Natural killer cell (primary cell): ENCODE results near the gene LRRC56. TPM values are rescaled to one million over a fixed set of nuclear protein-coding genes. Genes with fewer than 3 reads are reported as not detected.

ENCODE experiments used
- ATAC-seq, 3 donors: fragments of 150-1000 bp in 2 of 3; fragments of 200-7000 bp in 1 of 3; cut with Tn5 transposase; 1 replicate in 1 of 3; 2 replicates in 2 of 3; pipeline ENCODE4 v1.10.0; 2021; ENCODE audit warnings: mild to moderate bottlenecking in 2 of 3, moderate library complexity in 2 of 3
- DNase-seq, 2 donors: peaks; one replicate each; pipeline versions ENCODE4 v3.0.0 to v3.0.0-alpha.2; 2013 to 2021; ENCODE audit warnings: mixed read lengths in 1 of 2
- H3K27ac ChIP-seq: one replicate; pipeline ENCODE4 v1.5.1; 2013; ENCODE audit warnings: mild to moderate bottlenecking, low read length
- H3K27me3 ChIP-seq: one replicate; pipeline ENCODE4 v1.6.1; 2013; ENCODE audit warnings: low read length; ENCODE audit not compliant: control insufficient read depth, insufficient read depth
- H3K36me3 ChIP-seq: one replicate; pipeline ENCODE4 v1.6.1; 2013; ENCODE audit warnings: low read length; ENCODE audit not compliant: control insufficient read depth, insufficient read depth
- H3K4me1 ChIP-seq: one replicate; pipeline ENCODE4 v1.6.1; 2013; ENCODE audit warnings: low read length; ENCODE audit not compliant: control insufficient read depth, insufficient read depth
- H3K4me3 ChIP-seq: one replicate; pipeline ENCODE4 v1.5.1; 2013; ENCODE audit warnings: low read length
- H3K9me3 ChIP-seq: one replicate; pipeline ENCODE4 v1.6.1; 2013; ENCODE audit warnings: low read length; ENCODE audit not compliant: control insufficient read depth, insufficient read depth
- H3K27ac Mint-ChIP-seq, 2 donors: one replicate each; pipeline ENCODE4 v1.8.0; 2022; ENCODE audit warnings: mild to moderate bottlenecking in 2 of 2, mixed read lengths in 2 of 2, moderate library complexity in 1 of 2
- H3K27me3 Mint-ChIP-seq, 2 donors: one replicate each; pipeline ENCODE4 v1.8.0; 2022; ENCODE audit warnings: low read depth in 2 of 2, mixed read lengths in 2 of 2
- H3K36me3 Mint-ChIP-seq: one replicate; pipeline ENCODE4 v1.8.0; 2022; ENCODE audit warnings: mixed read lengths
- H3K4me1 Mint-ChIP-seq, 2 donors: one replicate each; pipeline ENCODE4 v1.8.0; 2022; ENCODE audit warnings: mixed read lengths in 2 of 2
- H3K4me3 Mint-ChIP-seq: one replicate; pipeline ENCODE4 v1.8.0; 2022; ENCODE audit warnings: mild to moderate bottlenecking, moderate library complexity, mixed read lengths
- H3K9me3 Mint-ChIP-seq, 2 donors: one replicate each; pipeline ENCODE4 v1.8.0; 2022; ENCODE audit warnings: mixed read lengths in 2 of 2
- WGBS: methylation state at CpG from one replicate; pipeline ENCODE4 v1.1.7; 2013; ENCODE audit warnings: missing lambda C conversion rate; ENCODE audit not compliant: insufficient coverage; 5-methylcytosine and 5-hydroxymethylcytosine counted together
- intact Hi-C: fragments of 100-400 bp; cut with micrococcal nuclease; formaldehyde crosslinking; loops from one replicate; pipeline ENCODE4 v1.14.2; 2022
- total RNA-seq, 4 donors: library from RNA; stranded (reverse); fragments of 120-200 nt in 1 of 4; gene quantifications; one replicate each; pipeline versions ENCODE4 v1.2.3 to v1.2.4, GENCODE V29; 2013 to 2022
- TF ChIP-seq, protein P1 (sequence below): fragments of 200-600 bp; IDR thresholded peaks from one replicate; pipeline ENCODE4 v1.8.0; 2022; ENCODE audit warnings: antibody characterized with exemption

LRRC56 gene
- total RNA-seq, 3 donors from 2014 or later (not counting 1 experiment from before 2014, with no cell fraction given), result 1.5 to 2.4 (median 2.2) TPM

DNA sequence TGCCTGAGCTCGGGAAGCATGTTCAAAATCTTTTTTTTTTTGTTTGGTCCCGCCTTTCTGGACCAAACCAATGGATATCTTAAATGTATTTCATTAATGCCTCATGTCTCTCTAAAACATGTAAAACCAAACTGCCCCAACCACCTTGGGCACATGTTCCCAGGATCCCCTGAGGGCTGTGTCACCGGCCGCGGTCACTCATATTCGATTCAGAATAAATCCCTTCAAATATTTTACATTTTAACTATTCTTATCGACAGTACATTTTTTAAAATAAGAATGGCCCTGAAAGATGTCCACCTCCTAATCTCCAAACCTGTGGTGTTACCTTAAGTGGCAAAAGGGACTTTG is 32.4 kb upstream of the LRRC56 start:
- TF ChIP-seq, protein P1, sequence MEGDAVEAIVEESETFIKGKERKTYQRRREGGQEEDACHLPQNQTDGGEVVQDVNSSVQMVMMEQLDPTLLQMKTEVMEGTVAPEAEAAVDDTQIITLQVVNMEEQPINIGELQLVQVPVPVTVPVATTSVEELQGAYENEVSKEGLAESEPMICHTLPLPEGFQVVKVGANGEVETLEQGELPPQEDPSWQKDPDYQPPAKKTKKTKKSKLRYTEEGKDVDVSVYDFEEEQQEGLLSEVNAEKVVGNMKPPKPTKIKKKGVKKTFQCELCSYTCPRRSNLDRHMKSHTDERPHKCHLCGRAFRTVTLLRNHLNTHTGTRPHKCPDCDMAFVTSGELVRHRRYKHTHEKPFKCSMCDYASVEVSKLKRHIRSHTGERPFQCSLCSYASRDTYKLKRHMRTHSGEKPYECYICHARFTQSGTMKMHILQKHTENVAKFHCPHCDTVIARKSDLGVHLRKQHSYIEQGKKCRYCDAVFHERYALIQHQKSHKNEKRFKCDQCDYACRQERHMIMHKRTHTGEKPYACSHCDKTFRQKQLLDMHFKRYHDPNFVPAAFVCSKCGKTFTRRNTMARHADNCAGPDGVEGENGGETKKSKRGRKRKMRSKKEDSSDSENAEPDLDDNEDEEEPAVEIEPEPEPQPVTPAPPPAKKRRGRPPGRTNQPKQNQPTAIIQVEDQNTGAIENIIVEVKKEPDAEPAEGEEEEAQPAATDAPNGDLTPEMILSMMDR, result no peak
- Histone ChIP-seq H3K27me3 (no peaks in the 10 kb centered on the region), H3K4me1 (peaks cover 52% of the 10 kb centered on the region), H3K27ac (no peak overlapping the region), H3K9me3 (no peaks in the 10 kb centered on the region), H3K4me3 (no peak overlapping the region), H3K36me3 (peaks cover 15% of the 10 kb centered on the region)
- ATAC-seq (no peak), DNase-seq (no peak)
- Mint-ChIP-seq H3K9me3 (no peaks in the 10 kb centered on the region), H3K36me3 (no peaks in the 10 kb centered on the region), H3K27ac (peak overlapping the region; percentile 83 to 97), H3K27me3 (no peaks in the 10 kb centered on the region), H3K4me1 (peaks cover 8 to 18% of the 10 kb centered on the region in 2 donors), H3K4me3 (peak overlapping the region; percentile 25)
- WGBS, result 89% methylated on average over 7 of the region's 7 CpGs
- intact Hi-C loops, result loop anchor here (5.0 kb wide), 1 partner anchor 98 kb away; no protein-coding TSS in a partner anchor

DNA sequence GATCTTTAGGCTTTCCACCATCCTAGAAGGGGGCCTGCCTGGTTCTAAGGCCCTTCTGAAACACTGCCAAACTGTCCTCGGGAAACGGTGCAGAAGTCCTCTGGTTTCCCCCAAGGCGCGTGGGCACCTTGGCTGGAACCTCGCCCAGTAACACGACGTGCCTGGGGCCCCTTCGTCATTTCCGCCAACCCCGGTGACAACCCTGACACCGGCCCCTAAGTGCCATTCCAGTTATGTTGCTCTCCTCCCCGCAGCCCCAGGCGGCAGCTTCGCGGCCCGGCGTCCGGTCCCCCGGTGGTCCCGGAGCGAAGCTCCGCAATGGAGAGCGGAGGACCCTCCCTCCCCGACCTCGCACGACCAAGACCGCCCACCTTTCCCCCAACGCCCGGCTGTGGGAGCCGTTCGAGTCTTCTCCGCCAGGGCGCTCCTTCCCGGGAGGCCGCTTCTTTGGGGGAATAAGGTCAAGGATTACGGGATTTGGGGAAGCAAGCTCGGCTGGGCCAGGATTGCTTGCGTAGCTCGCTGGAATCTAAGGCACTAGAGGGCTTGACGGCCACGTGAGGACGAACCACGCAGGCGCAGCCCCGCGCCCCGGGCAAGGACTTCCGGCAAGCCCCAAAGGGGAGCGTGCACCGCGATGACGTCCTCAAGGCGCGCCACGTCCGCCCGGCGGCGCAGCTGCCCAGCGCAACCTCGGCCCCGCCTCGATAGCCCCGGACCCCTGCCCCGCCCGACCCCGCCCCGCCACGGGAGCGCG is 30.9 kb upstream of the LRRC56 start:
- Mint-ChIP-seq H3K4me3 (peak overlapping the region; percentile 97), H3K27me3 (no peaks in the 10 kb centered on the region), H3K4me1 (peaks cover 8 to 18% of the 10 kb centered on the region in 2 donors), H3K27ac (peak overlapping the region; percentile 97 to 99), H3K36me3 (no peaks in the 10 kb centered on the region), H3K9me3 (no peaks in the 10 kb centered on the region)
- peaks cover 52% of the 10 kb centered on the region for H3K4me1 ChIP-seq
- under 1% methylated on average over 71 of the region's 71 CpGs for WGBS
- peaks cover 8% of the 10 kb centered on the region for H3K36me3 ChIP-seq
- ATAC-seq (peak; percentile 71 to 87 (median 75)), DNase-seq (peak; percentile 97 to 99)
- no peaks in the 10 kb centered on the region for H3K9me3 ChIP-seq
- H3K4me3 ChIP-seq, result peak overlapping the region; percentile 98
- H3K27ac ChIP-seq, result peak overlapping the region; percentile 100
- TF ChIP-seq, protein P1, result no peak
- no peaks in the 10 kb centered on the region for H3K27me3 ChIP-seq
- intact Hi-C loops, result loop anchor here (1.0 to 5.0 kb wide), 4 partner anchors 12 to 238 kb away; partner anchors contain the start of gene PTDSS2

DNA sequence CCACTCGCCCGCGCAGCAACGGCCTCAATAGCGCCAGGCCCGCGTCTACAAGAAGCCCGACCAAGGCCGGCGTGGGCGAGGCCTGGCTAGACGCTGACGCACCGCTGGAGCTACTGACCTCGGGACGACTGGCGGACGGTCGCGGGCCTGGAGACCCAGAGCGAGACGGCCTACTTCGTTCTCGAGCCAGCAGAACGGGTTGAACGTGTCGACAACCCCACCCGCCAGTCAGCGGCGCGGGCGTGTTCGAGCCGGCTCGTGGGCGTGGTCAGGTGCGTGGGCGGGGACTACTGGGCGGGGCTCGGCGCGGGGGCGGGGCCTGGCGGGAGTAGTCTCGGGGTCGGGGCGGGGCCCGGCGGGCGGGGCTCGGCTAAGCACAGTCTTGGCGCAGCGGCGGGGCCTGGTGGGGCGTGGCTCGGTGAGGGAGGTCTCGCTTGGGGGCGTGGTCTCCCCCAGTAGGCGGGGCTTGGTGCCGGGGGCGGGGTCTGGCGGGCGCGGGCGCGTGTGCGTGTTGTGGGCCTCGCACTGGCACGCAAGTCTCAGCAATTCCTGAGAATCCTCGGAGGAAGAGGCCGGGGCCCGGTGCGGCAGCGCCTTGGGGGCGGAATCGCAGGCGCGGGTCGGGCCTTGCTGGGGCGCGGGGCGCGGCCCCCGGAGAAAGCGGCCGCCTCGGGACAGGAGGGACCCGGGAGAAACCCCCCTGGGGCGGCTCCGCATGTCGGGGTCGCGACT is 30.2 kb upstream of the LRRC56 start, which contains the start of gene RNH1:
RNH1 (minus strand) TSS at position 248 of the 732 bp plus-strand sequence. CDS start 5,080 bp downstream, outside the sequence.
- ATAC-seq (peak; percentile 81 to 93 (median 83)), DNase-seq (peak; percentile 97)
- Histone ChIP-seq H3K36me3 (peaks cover 6% of the 10 kb centered on the region), H3K27ac (peak within 1 kb of the TSS; percentile 100), H3K4me1 (peaks cover 48% of the 10 kb centered on the region), H3K4me3 (peak within 1 kb of the TSS; percentile 98), H3K9me3 (no peaks in the 10 kb centered on the region), H3K27me3 (no peaks in the 10 kb centered on the region)
- TF ChIP-seq, protein P1, result no peak
- Mint-ChIP-seq H3K27ac (peak within 1 kb of the TSS; percentile 97 to 99), H3K4me1 (peaks cover 8 to 18% of the 10 kb centered on the region in 2 donors), H3K9me3 (no peaks in the 10 kb centered on the region), H3K4me3 (peak within 1 kb of the TSS; percentile 97), H3K36me3 (no peaks in the 10 kb centered on the region), H3K27me3 (no peaks in the 10 kb centered on the region)
- under 1% methylated on average over 93 of the region's 93 CpGs for WGBS
- intact Hi-C loops, result loop anchor here (1.0 to 5.0 kb wide), 4 partner anchors 11 to 238 kb away; partner anchors contain the start of gene PTDSS2
